Epithelial cell of umbilical artery (primary cell): ENCODE data around the gene DAB2. TPM values are rescaled to one million over a fixed set of nuclear protein-coding genes. Genes with fewer than 3 reads are reported as not detected.

Experiments used
- total RNA-seq: library from RNA; depleted of rRNA; stranded (reverse); fragments of >200 nt; gene quantifications from 2 replicates; pipeline ENCODE4 v1.2.3, GENCODE V29; 2014

Gene DAB2
- 76.0 and 119 TPM in 2 replicates for total RNA-seq

DNA sequence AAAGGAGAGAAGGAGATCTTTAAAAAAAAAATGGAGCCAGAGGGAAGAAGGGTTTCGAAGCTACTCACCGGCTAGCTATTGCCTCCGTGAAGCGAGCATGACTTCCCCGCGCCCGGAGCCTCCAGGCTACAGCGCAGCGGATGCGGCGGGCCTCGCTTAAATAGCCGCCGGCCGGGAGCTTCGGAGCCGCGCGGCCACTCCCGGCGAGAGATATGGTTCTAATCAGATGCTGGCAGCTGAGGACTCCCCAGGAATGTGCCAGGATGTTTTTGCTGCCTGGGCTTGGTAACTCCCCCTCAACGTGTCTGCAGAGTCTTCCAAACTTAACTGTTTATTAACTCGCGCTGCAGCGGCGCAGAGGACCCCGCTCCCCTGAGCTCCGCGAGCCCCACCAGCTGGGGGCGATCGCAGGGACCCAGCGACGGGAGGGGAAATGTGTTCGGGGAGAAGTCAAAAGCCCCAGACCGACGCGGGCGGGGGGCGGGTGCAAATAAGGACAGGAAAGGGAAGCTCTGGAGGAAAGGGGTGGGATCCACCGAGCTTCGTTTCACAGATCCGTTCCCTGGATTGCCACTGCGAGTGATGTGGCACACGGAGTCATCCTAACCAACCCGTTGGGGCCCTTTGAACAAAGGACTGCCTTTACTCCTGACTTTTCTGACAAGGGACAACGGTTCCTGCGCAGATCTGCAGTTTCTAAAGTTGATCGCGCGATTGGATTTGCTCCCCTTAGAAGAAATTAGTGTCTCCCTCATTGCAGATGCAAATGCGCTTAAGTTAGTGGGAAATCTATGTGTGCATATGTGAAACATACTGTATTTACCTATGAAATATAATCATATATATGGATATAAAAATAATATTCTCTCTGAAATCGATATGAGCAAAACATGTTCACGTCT, at the start of gene DAB2:
Gene DAB2 (minus strand): TSS at position 245 of the 902 bp plus-strand sequence. CDS start 30,660 bp downstream, outside the sequence.

DNA sequence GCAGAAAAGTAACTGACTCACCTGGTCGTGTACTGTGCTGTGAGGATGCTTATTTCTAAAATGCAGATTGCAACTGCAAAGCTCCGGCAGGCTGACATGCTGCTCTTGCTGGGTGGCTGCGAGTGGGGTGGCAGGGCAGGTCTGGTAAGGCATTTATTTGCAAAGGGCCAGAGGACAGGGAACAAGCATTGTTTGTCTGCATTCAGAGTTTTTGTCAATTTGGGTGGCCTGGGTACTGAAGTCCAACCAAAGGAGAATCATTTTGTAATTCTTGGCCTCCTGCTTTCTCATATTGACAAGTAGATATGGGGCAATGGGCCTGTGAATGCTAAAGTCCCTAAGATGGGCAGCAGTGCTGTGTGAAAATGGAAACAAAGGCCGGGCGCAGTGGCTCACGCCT, 60.4 kb downstream of the DAB2 start, which contains the start of gene C9:
Gene C9 (minus strand): TSS at position 129 of the 400 bp plus-strand sequence. CDS start 31 bp downstream, at position 98.

Other genes with a start within 250 kb of the DAB2 start
- 0.65 TPM in 1 of 2 replicates, not detected in the other for gene FYB1, start 205.4 kb downstream of the DAB2 start, total RNA-seq
- gene C9, start 60.5 kb downstream of the DAB2 start, total RNA-seq = not detected in 2 replicates